Heart left ventricle (tissue), 16 donors: Measurements from ENCODE around the gene MINK1. TPM values are rescaled to one million over a fixed set of nuclear protein-coding genes. Genes with fewer than 3 reads are reported as not detected.

Source experiments
- ATAC-seq, 4 donors: fragments of 200-7000 bp; cut with Tn5 transposase; one replicate each; pipeline ENCODE4 v1.9.1; 2020 to 2022; ENCODE audit warnings: moderate library complexity in 4 of 4, mild to moderate bottlenecking in 3 of 4, moderate number of reproducible peaks in 1 of 4
- DNase-seq, 5 donors: peaks; one replicate each; pipeline ENCODE4 v3.0.0-alpha.2; 2020
- H3K27ac ChIP-seq, 12 donors: fragments of 200-600 bp; sonication (generic) in 4 of 12; one replicate each; pipeline versions ENCODE4 v1.5.0 to v1.8.0; 2016 to 2022; ENCODE audit warnings: mild to moderate bottlenecking in 2 of 12
- H3K27me3 ChIP-seq, 9 donors: fragments of 200-600 bp; sonication (generic) in 2 of 9; one replicate each; pipeline versions ENCODE4 v1.5.1 to v1.8.0; 2016 to 2022; ENCODE audit warnings: mild to moderate bottlenecking in 3 of 9
- H3K36me3 ChIP-seq, 9 donors: fragments of 200-600 bp; sonication (generic) in 2 of 9; one replicate each; pipeline versions ENCODE4 v1.5.0 to v1.8.0; 2018 to 2022; ENCODE audit warnings: mild to moderate bottlenecking in 2 of 9
- H3K4me1 ChIP-seq, 12 donors: fragments of 200-600 bp; sonication (generic) in 4 of 12; one replicate each; pipeline versions ENCODE4 v1.5.0 to v1.8.0; 2016 to 2022; ENCODE audit warnings: mild to moderate bottlenecking in 3 of 12
- H3K4me3 ChIP-seq, 12 donors: fragments of 200-600 bp; sonication (generic) in 4 of 12; one replicate each; pipeline versions ENCODE4 v1.5.0 to v1.8.0; 2017 to 2022; ENCODE audit warnings: mild to moderate bottlenecking in 9 of 12, moderate library complexity in 4 of 12
- H3K9me3 ChIP-seq, 12 donors: fragments of 200-600 bp; sonication (generic) in 4 of 12; one replicate each; pipeline versions ENCODE4 v1.5.0 to v1.8.0; 2016 to 2022; ENCODE audit warnings: mild to moderate bottlenecking in 1 of 12
- POLR2A ChIP-seq, 2 donors: fragments of 450-650 bp; IDR thresholded peaks; one replicate each; pipeline ENCODE4 v1.6.1; 2017; ENCODE audit warnings: antibody characterized with exemption in 2 of 2, mild to moderate bottlenecking in 2 of 2, moderate library complexity in 2 of 2
- WGBS, 4 donors: extraction: QIAGEN DNeasy Blood & Tissue Kit in 2 of 4; methylation state at CpG; one replicate each; pipeline versions ENCODE4 v1.1.5 to v1.1.7; 2013 to 2018; 5-methylcytosine and 5-hydroxymethylcytosine counted together
- intact Hi-C, 10 donors: fragments of 100-400 bp; cut with DNase I; formaldehyde crosslinking; loops; one replicate each; pipeline versions ENCODE4 v1.11.1 to v1.14.2; 2022
- polyA plus RNA-seq, 2 donors: library from polyadenylated mRNA; stranded (reverse); fragments of 200-250 nt; gene quantifications; one replicate each; pipeline ENCODE4 v1.2.3, GENCODE V29; 2013
- total RNA-seq, 9 donors: library from RNA; depleted of rRNA in 2 of 9; stranded (reverse); fragments of >200 nt in 2 of 9; fragmentation: NEBNext Ultra II Directional in 3 of 9; extraction: Animal tissue kit (Norgen Biotek cat#: 25700) in 3 of 9; gene quantifications; one replicate each; pipeline versions ENCODE4 v1.1.0 to v1.2.4, GENCODE V29; 2016 to 2023
- TF ChIP-seq, protein P1 (sequence below), 12 donors: fragments of 200-600 bp; sonication (generic) in 4 of 12; IDR thresholded peaks; one replicate each; pipeline versions ENCODE4 v1.5.0 to v1.8.0; 2018 to 2022; ENCODE audit warnings: antibody characterized with exemption in 12 of 12, mild to moderate bottlenecking in 5 of 12
- donor health status: ischemic (EF 13 %, LVEDD 7.1; RV severe dilation, severe dysfunction).
- donor health status: healthy with polysubstance abuse.
- donor health status: DM: no; HTN: yes; CAD: no.
- donor health status: DM: no; HTN: no; CAD: no.
- donor health status: ischemic (EF 25% LVEDD 6.9; RV normal size, moderate dysfunction).
- donor health status: ischemic (EF 25% LVEDD 5.7; RV mildly dilated, moderate dysfunction).
- donor health status: healthy.
- donor health status: DM: yes; HTN: yes; CAD: no.
- donor health status: ischemic (EF 35%, LVEDD 5.7; RV mildly dilated, moderate dysfunction).
- donor health status: nonischemic (EF 11% LVEDD 7.7; RV severe dilation, severe dysfunction).
- donor health status: DM: yes; HTN: yes; CAD: no.
- donor health status: PGD.
- donor health status: ischemic (EF 29% LVEDD 5.4; RV normal size, mild dysfunction).
- donor health status: nonischemic (EF 23%, LVEDD 6.1; RV moderate dilation, normal function).

The MINK1 gene
- total and polyA plus RNA-seq, 11 donors, result 23.1 to 55.8 (median 33.0) TPM

- no peak overlapping the region for H3K27ac ChIP-seq
- no peak for DNase-seq
- H3K4me3 ChIP-seq, result no peak overlapping the region
- intact Hi-C loops, result loop anchor here in 5 of 10 donors (5.0 to 10.0 kb wide), 6 partner anchors 37 to 53 kb away; partner anchors contain the start of genes GLTPD2 (in 2 of the 5), VMO1 (in 2 of the 5) and PSMB6 (in 1 of the 5)
- H3K27me3 ChIP-seq, result no peaks in the 10 kb centered on the region
- H3K36me3 ChIP-seq, result peaks cover 0 to 10% (median 0%) of the 10 kb centered on the region in 9 donors
- TF ChIP-seq, protein P1, sequence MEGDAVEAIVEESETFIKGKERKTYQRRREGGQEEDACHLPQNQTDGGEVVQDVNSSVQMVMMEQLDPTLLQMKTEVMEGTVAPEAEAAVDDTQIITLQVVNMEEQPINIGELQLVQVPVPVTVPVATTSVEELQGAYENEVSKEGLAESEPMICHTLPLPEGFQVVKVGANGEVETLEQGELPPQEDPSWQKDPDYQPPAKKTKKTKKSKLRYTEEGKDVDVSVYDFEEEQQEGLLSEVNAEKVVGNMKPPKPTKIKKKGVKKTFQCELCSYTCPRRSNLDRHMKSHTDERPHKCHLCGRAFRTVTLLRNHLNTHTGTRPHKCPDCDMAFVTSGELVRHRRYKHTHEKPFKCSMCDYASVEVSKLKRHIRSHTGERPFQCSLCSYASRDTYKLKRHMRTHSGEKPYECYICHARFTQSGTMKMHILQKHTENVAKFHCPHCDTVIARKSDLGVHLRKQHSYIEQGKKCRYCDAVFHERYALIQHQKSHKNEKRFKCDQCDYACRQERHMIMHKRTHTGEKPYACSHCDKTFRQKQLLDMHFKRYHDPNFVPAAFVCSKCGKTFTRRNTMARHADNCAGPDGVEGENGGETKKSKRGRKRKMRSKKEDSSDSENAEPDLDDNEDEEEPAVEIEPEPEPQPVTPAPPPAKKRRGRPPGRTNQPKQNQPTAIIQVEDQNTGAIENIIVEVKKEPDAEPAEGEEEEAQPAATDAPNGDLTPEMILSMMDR (IDR thresholded peaks at IDR 0.05), result no peak
- TF ChIP-seq POLR2A (IDR thresholded peaks at IDR 0.05), result no peak
- H3K9me3 ChIP-seq, result no peaks in the 10 kb centered on the region
- 78 to 89% (median 81%) methylated on average over 8 of the region's 8 CpGs for WGBS, 4 donors
- ATAC-seq, result no peak
- peaks cover 0 to 82% (median 37%) of the 10 kb centered on the region in 12 donors for H3K4me1 ChIP-seq
Observed at GRCh38 chr17:4839965-4840892, 7.1 kb downstream of the MINK1 start.

DNA sequence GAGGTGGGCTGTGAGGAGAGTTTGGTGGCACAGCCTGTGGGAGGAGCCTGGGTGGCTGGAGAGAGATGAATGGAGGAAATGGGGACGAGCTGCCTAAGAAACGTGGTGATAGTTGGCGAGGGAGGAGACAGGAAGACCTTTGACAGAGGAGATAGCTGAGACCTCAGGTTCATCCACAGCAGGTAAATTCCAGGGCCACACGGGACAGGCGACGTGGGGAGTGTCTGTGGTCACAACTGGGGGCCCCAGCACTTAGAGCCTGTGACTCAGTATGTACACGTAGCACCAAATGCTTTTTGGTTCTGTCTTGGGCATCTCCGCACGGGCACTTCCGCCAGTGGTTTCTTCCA is 7.7 kb downstream of the MINK1 start:
- no peak overlapping the region for H3K27ac ChIP-seq
- no peak overlapping the region for H3K4me3 ChIP-seq
- 79 to 91% (median 85%) methylated on average over 10 of the region's 10 CpGs for WGBS, 4 donors
- ATAC-seq (no peak), DNase-seq (no peak)
- peaks cover 0 to 82% (median 34%) of the 10 kb centered on the region in 12 donors for H3K4me1 ChIP-seq
- H3K27me3 ChIP-seq, result no peaks in the 10 kb centered on the region
- H3K9me3 ChIP-seq, result no peaks in the 10 kb centered on the region
- TF ChIP-seq, protein P1 (IDR thresholded peaks at IDR 0.05), result no peak
- TF ChIP-seq POLR2A (IDR thresholded peaks at IDR 0.05), result no peak
- H3K36me3 ChIP-seq, result peaks cover 0 to 10% (median 0%) of the 10 kb centered on the region in 9 donors
- intact Hi-C loops, result no loop called here

GRCh38 chr17:4842376-4842775 is 9.2 kb downstream of the MINK1 start:
- no peak for DNase-seq
- intact Hi-C loops, result no loop called here
- TF ChIP-seq, protein P1 (IDR thresholded peaks at IDR 0.05), result no peak
- no peak for TF ChIP-seq POLR2A (IDR thresholded peaks at IDR 0.05)
- Histone ChIP-seq H3K36me3 (peaks cover 0 to 10% (median 0%) of the 10 kb centered on the region in 9 donors), H3K27me3 (no peaks in the 10 kb centered on the region), H3K4me1 (peaks cover 0 to 81% (median 25%) of the 10 kb centered on the region in 12 donors), H3K4me3 (no peak overlapping the region), H3K9me3 (no peaks in the 10 kb centered on the region), H3K27ac (no peak overlapping the region)
- 92 to 99% (median 94%) methylated on average over 3 of the region's 3 CpGs for WGBS, 4 donors
- ATAC-seq, result no peak

GRCh38 chr17:4843321-4844000 is 10.3 kb downstream of the MINK1 start:
- peak overlapping the region in 1 of 12 donors; percentile 67 for H3K27ac ChIP-seq
- H3K4me1 ChIP-seq, result peaks cover 0 to 79% (median 15%) of the 10 kb centered on the region in 12 donors
- DNase-seq, result no peak
- H3K36me3 ChIP-seq, result peaks cover 0 to 2% (median 0%) of the 10 kb centered on the region in 9 donors
- WGBS, 4 donors, result 87 to 95% (median 91%) methylated on average over 9 of the region's 9 CpGs
- no peaks in the 10 kb centered on the region for H3K27me3 ChIP-seq
- TF ChIP-seq, protein P1 (IDR thresholded peaks at IDR 0.05), result no peak
- no peak for TF ChIP-seq POLR2A (IDR thresholded peaks at IDR 0.05)
- ATAC-seq, result no peak
- no peaks in the 10 kb centered on the region for H3K9me3 ChIP-seq
- intact Hi-C loops, result no loop called here
- no peak overlapping the region for H3K4me3 ChIP-seq
